Activated CD4-positive, alpha-beta T cell treated with anti-CD3 and anti-CD28 coated beads, Interleukin-2, amount 50 U/mL, for 4 hours (primary cell): ENCODE measurements around the gene UQCRQ.

Source experiments
- DNase-seq, 2 experiments: peaks; one replicate each; pipeline ENCODE4 v3.0.0-alpha.2; 2020

UQCRQ gene

GRCh38 chr5:132871459-132872284, 5.2 kb downstream of the UQCRQ start:
- no peak for DNase-seq

- no peak for DNase-seq
These were observed 6.3 kb downstream of the UQCRQ start for GRCh38 chr5:132872788-132873118.

- DNase-seq = no peak
These were observed 6.9 kb downstream of the UQCRQ start, which contains the start of gene LEAP2 for GRCh38 chr5:132873119-132873929. Gene LEAP2 (plus strand): TSS chr5:132873668. CDS start chr5:132873695, 27 bp downstream.

DNA sequence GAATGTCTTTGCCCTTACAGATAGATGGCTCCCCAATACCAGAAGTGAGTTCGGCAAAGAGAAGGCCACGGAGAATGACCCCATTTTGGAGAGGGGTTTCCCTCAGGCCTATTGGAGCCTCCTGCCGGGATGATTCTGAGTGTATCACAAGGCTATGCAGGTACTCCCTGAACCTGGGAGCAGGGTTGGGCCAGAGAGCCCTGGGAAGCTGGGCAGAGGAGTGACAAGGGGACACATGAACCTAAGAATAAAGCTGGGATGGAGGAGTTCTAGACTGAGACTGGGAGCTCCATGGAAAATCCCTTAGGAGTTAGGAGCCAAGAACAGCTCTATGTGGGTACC, 7.5 kb downstream of the UQCRQ start:
- DNase-seq = no peak

GRCh38 chr5:132876020-132876759, 9.7 kb downstream of the UQCRQ start:
- DNase-seq = no peak

DNA sequence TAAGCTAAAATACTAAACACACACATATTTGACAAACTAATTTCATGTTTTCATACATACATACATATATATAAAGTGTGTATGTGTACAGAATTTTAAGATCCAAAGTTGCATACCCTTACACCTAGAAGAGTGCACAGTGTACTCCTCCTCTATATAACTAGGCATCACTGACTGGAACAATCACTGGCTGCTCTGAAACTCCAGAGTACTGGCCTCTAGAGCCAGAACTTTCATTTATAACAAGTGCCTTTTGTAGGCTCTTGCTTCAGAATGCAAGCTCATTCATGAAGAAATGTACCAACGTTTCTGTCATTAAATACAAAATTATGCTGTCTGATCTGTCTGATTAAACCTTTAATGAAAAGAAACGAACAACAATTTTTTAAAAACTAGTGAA, 11.0 kb downstream of the UQCRQ start:
- no peak for DNase-seq

DNA sequence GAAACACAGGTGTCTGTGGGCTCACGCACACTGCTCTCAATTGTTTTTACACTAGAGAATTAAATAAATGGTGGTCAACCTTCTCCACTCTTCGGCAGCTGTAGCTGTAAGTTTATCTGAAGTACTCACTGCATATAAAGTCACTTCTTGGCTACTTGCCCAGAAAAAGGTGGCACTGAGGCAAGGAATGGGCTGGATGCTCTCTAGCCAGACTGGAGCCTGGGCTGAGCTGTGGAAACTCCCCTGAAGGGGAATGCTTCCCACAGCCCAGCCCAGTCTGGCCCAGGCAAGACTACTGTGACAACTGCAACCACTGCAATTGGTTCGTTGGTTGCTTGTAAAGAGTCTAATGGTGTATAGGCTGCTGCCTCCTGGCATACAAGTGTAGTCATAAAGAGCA, 11.5 kb downstream of the UQCRQ start:
- no peak for DNase-seq

DNA sequence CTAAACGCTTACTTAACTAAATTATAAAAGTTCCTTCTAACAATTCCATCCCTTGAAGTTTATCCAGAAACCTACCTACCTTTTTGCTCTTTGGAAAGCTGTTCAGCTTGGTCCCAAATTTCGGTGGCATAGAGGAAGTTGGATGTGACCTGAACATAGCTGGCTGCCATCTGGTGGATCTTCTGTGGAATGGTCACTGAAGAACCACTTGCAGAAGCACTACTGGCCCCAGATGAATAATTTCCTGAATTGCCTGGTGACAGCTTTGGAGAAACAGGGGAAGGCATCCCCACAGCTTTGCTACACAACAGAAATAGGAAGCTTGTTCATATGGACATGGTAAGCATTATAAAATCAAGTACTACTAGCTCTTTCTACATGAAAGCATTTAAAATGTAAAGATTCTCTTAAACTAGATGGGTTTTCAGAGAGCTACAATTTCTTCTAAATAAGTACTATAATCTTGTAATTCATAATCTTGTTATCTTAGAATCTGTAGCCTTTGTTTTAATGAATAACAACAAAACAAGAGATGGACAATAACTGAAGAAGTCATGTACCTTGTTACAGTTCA, 16.9 kb downstream of the UQCRQ start:
- DNase-seq = peak in 1 of 2 experiments; percentile 7

- no peak for DNase-seq
These were observed 18.1 kb downstream of the UQCRQ start for GRCh38 chr5:132884548-132884947.

- no peak for DNase-seq
These were observed 19.8 kb downstream of the UQCRQ start for GRCh38 chr5:132886064-132886823.

- no peak for DNase-seq
These were observed 20.8 kb downstream of the UQCRQ start for GRCh38 chr5:132887283-132887682.

- DNase-seq = no peak
These were observed 23.1 kb downstream of the UQCRQ start for GRCh38 chr5:132889501-132889900.

GRCh38 chr5:132890817-132891216, 24.4 kb downstream of the UQCRQ start:
- DNase-seq = no peak

- DNase-seq = no peak
These were observed 29.4 kb downstream of the UQCRQ start for GRCh38 chr5:132895719-132896305.

- no peak for DNase-seq
These were observed 30.2 kb downstream of the UQCRQ start for GRCh38 chr5:132896685-132897084.

DNA sequence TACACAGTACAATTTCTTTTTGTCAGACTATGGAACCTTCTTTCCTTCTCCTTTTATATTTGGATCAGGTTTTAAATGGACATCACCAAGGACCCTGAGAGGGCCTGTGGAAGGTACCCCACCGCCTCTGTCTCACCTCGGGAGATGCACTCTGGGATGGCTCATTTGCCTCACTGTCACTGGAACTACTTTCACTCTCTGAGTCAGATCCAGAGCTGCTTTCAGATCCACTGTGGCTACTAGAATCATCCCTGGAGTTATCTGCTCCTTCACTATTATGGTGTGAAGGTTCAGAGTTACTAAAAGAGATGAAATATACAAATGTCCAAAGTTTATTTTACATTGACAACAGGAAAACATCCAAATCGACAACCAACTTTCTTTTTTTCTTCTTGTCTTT, 31.7 kb downstream of the UQCRQ start:
- no peak for DNase-seq

DNA sequence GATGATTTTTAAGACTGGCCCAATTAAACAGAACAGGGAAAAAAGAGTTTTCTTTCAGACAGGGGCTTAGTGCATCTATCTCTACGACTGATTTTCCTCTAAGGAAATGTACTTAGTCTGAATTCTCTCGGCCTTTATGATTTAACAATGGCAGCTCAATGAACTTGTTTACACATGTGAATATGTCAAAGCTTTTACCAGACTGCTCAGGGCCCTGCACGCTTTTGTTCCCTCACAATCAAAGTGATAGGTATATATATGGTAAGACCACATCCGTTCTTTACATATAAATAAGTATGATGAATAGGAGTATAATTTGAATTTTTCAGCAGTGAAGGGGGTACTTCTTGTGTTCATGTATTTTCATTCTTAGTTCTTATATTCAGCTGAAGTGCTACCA, 34.6 kb downstream of the UQCRQ start:
- DNase-seq = no peak

DNA sequence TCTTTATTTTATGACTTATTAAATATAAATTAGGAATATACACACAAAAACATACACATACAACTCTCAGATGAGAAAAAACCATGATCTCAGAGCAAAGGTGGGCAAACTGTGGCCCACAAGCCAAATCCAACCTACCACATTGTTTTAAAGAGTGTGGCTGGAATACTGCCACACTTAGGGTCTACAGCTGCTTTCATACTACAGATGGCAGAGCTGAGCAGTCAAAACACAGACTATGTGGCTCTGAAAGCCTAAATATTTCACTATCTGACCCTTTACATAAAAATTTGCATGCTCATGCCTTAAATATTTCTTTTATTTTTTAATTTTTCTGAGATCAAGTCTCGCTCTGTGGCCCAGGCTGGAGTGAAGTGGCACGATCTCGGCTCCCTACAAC, 35.3 kb downstream of the UQCRQ start:
- DNase-seq = no peak

- DNase-seq = no peak
These were observed 39.5 kb downstream of the UQCRQ start for GRCh38 chr5:132905938-132906337.

DNA sequence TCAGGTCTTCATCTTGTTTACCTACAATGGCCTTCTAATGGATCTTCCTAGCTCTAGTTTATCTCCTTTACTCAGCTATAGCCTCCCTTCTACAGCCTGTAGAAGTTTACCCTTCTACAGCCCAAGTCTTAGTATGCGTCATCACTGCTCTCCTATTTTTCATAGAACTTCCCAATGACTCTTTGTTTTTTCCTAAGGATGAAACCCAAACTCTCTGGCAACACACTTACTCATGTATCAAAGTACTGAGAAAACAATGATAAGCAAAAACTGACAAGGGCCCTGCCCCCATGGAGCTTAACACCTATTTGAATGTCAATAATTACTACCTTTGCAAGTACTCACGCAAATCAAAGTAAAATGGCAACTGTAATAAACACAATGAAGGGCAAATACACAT, 40.7 kb downstream of the UQCRQ start:
- DNase-seq = no peak

DNA sequence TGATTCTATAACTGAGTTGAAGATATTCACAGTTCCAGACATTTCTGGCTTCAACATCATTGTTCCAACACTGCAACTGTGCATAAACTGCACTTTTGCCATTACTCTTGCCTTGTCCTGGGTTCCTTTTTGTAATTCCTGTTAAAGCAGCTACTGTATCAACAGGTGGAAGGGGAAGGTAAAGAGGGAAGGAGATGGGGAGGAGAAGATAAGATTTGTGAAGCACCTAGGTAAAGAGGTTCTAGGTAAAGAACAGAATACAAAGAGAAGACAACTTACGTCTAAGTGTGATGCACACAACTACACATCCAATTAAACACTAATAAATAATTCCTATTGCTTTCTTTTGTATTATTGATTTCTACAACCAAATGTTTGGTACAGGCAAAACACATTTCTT, 43.3 kb downstream of the UQCRQ start:
- no peak for DNase-seq

DNA sequence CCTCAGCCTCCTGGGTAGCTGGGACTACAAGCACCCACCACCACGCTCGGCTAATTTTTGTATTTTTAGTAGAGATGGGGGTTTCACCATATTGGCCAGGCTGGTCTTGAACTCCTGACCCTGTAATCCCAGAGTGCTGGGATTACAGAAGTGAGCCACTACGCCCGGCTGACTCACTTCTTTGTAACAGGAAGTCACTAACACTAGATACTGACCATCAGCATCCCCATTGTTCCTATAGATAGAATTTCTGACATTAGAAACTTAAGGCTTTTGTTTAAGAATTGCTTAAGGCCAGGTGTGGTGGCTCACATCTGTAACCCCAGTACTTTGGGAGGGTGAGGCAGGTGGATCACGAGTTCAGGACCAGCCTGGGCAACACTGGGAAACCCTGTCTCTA, 49.2 kb downstream of the UQCRQ start:
- no peak for DNase-seq
